ENCODE measurements around the gene AGFG1. TPM values are rescaled to one million over a fixed set of nuclear protein-coding genes. Genes with fewer than 3 reads are reported as not detected.

AGFG1 gene
- total and polyA plus RNA-seq, 2 donors (not counting 1 experiment from before 2014, with no cell fraction given), result 40.0 to 128 TPM

- Histone ChIP-seq H3K27me3 (ENCODE audit: control insufficient read depth, insufficient read depth, low read length) (no peaks in the 10 kb centered on the region), H3K9ac (ENCODE audit: insufficient read depth, low read length) (no peak overlapping the region), H3K4me3 (replicated peaks in 1 of 4; ENCODE audit: control extremely low read depth in 1 of 4, insufficient read depth in 1 of 4, low read depth in 3 of 4, low read length in 4 of 4) (no peak overlapping the region), H3K36me3 (ENCODE audit: control insufficient read depth, insufficient read depth, low read length) (no peaks in the 10 kb centered on the region), H3K79me2 (ENCODE audit: control insufficient read depth, insufficient read depth, low read length) (no peaks in the 10 kb centered on the region), H3K9me3 (ENCODE audit: control insufficient read depth, insufficient read depth, low read depth, low read length) (no peaks in the 10 kb centered on the region), H3K27ac (ENCODE audit: insufficient read depth, low read length) (no peak overlapping the region), H3K4me2 (ENCODE audit: extremely low read depth, insufficient read depth, low read length) (no peak overlapping the region), H2AFZ (ENCODE audit: low read length) (no peak overlapping the region), H4K20me1 (ENCODE audit: control insufficient read depth, extremely low read depth, insufficient read depth, low read length) (no peaks in the 10 kb centered on the region), H3K4me1 (ENCODE audit: control insufficient read depth, extremely low read depth, insufficient read depth, low read length) (no peaks in the 10 kb centered on the region)
- DNase-seq (ENCODE audit: low read depth in 2 of 2), result peak in 1 of 2 donors; percentile 18
- no peak for TF ChIP-seq EZH2 (IDR thresholded peaks at IDR 0.05; ENCODE audit: low read length, missing control alignments)
- TF ChIP-seq, protein P1, sequence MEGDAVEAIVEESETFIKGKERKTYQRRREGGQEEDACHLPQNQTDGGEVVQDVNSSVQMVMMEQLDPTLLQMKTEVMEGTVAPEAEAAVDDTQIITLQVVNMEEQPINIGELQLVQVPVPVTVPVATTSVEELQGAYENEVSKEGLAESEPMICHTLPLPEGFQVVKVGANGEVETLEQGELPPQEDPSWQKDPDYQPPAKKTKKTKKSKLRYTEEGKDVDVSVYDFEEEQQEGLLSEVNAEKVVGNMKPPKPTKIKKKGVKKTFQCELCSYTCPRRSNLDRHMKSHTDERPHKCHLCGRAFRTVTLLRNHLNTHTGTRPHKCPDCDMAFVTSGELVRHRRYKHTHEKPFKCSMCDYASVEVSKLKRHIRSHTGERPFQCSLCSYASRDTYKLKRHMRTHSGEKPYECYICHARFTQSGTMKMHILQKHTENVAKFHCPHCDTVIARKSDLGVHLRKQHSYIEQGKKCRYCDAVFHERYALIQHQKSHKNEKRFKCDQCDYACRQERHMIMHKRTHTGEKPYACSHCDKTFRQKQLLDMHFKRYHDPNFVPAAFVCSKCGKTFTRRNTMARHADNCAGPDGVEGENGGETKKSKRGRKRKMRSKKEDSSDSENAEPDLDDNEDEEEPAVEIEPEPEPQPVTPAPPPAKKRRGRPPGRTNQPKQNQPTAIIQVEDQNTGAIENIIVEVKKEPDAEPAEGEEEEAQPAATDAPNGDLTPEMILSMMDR (conservative IDR thresholded peaks at IDR 0.05 in 1 of 2, IDR thresholded peaks at IDR 0.05 in 1 of 2; ENCODE audit: low read depth in 1 of 2, low read length in 2 of 2), result no peak
Measured at GRCh38 chr2:227570615-227571014, 98.7 kb downstream of the AGFG1 start.

GRCh38 chr2:227576110-227576509, 104.2 kb downstream of the AGFG1 start:
- Histone ChIP-seq H3K4me3 (replicated peaks in 1 of 4; ENCODE audit: control extremely low read depth in 1 of 4, insufficient read depth in 1 of 4, low read depth in 3 of 4, low read length in 4 of 4) (no peak overlapping the region), H2AFZ (ENCODE audit: low read length) (no peak overlapping the region), H3K36me3 (ENCODE audit: control insufficient read depth, insufficient read depth, low read length) (no peaks in the 10 kb centered on the region), H3K79me2 (ENCODE audit: control insufficient read depth, insufficient read depth, low read length) (no peaks in the 10 kb centered on the region), H3K27ac (ENCODE audit: insufficient read depth, low read length) (no peak overlapping the region), H3K27me3 (ENCODE audit: control insufficient read depth, insufficient read depth, low read length) (no peaks in the 10 kb centered on the region), H4K20me1 (ENCODE audit: control insufficient read depth, extremely low read depth, insufficient read depth, low read length) (no peaks in the 10 kb centered on the region), H3K4me2 (ENCODE audit: extremely low read depth, insufficient read depth, low read length) (no peak overlapping the region), H3K9me3 (ENCODE audit: control insufficient read depth, insufficient read depth, low read depth, low read length) (no peaks in the 10 kb centered on the region), H3K4me1 (ENCODE audit: control insufficient read depth, extremely low read depth, insufficient read depth, low read length) (no peaks in the 10 kb centered on the region), H3K9ac (ENCODE audit: insufficient read depth, low read length) (no peak overlapping the region)
- TF ChIP-seq EZH2 (IDR thresholded peaks at IDR 0.05; ENCODE audit: low read length, missing control alignments), result no peak
- TF ChIP-seq, protein P1 (conservative IDR thresholded peaks at IDR 0.05 in 1 of 2, IDR thresholded peaks at IDR 0.05 in 1 of 2; ENCODE audit: low read depth in 1 of 2, low read length in 2 of 2), result no peak
- peak in 1 of 2 donors; percentile 10 for DNase-seq (ENCODE audit: low read depth in 2 of 2)

DNA sequence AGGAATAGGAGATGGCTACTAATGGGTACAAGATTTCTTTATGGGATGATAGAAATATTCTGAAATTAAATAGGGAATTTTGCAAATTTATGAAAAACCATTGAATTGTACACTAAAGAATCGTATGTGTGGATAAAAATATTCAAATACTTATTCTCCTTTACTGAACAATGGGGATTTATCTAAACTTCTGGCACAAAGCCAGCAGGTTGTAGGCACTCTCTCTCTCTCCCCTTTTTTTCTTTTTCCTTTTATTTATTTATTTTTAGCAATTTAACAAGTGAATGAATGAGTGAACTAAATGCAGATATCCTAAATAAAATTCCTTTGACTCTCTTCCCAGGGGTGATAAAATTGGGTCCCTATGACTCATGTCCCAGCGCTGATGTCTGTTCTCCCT, 104.9 kb downstream of the AGFG1 start:
- no peaks in the 10 kb centered on the region for H3K79me2 ChIP-seq (ENCODE audit: control insufficient read depth, insufficient read depth, low read length)
- no peaks in the 10 kb centered on the region for H4K20me1 ChIP-seq (ENCODE audit: control insufficient read depth, extremely low read depth, insufficient read depth, low read length)
- H3K36me3 ChIP-seq (ENCODE audit: control insufficient read depth, insufficient read depth, low read length), result no peaks in the 10 kb centered on the region
- H3K9ac ChIP-seq (ENCODE audit: insufficient read depth, low read length), result no peak overlapping the region
- no peaks in the 10 kb centered on the region for H3K4me1 ChIP-seq (ENCODE audit: control insufficient read depth, extremely low read depth, insufficient read depth, low read length)
- H2AFZ ChIP-seq (ENCODE audit: low read length), result no peak overlapping the region
- no peak overlapping the region for H3K4me3 ChIP-seq (replicated peaks in 1 of 4; ENCODE audit: control extremely low read depth in 1 of 4, insufficient read depth in 1 of 4, low read depth in 3 of 4, low read length in 4 of 4)
- H3K9me3 ChIP-seq (ENCODE audit: control insufficient read depth, insufficient read depth, low read depth, low read length), result no peaks in the 10 kb centered on the region
- no peak for DNase-seq (ENCODE audit: low read depth in 2 of 2)
- H3K27ac ChIP-seq (ENCODE audit: insufficient read depth, low read length), result no peak overlapping the region
- H3K4me2 ChIP-seq (ENCODE audit: extremely low read depth, insufficient read depth, low read length), result no peak overlapping the region
- TF ChIP-seq, protein P1 (conservative IDR thresholded peaks at IDR 0.05 in 1 of 2, IDR thresholded peaks at IDR 0.05 in 1 of 2; ENCODE audit: low read depth in 1 of 2, low read length in 2 of 2), result no peak
- no peak for TF ChIP-seq EZH2 (IDR thresholded peaks at IDR 0.05; ENCODE audit: low read length, missing control alignments)
- H3K27me3 ChIP-seq (ENCODE audit: control insufficient read depth, insufficient read depth, low read length), result no peaks in the 10 kb centered on the region

Data from fibroblast of lung (primary cell).